Epithelial cell of proximal tubule (primary cell): Measurements from ENCODE around the gene CPN1. TPM values are rescaled to one million over a fixed set of nuclear protein-coding genes. Genes with fewer than 3 reads are reported as not detected.

ENCODE experiments used
- DNase-seq: peaks from one replicate; pipeline ENCODE4 v3.0.0-alpha.2; 2011; ENCODE audit warnings: low read depth
- H3K4me3 ChIP-seq: 2 replicates; pipeline ENCODE4 v1.5.1; 2011; ENCODE audit warnings: low read depth, mild to moderate bottlenecking, low read length
- CTCF ChIP-seq: conservative IDR thresholded peaks from 2 replicates; pipeline ENCODE4 v1.5.1; 2012; ENCODE audit warnings: low read depth, mild to moderate bottlenecking, low read length
- total RNA-seq: library from RNA; depleted of rRNA; stranded (reverse); fragments of >200 nt; gene quantifications from 2 replicates; pipeline ENCODE4 v1.2.3, GENCODE V29; 2015

CPN1 gene
- total RNA-seq, 1 donor from 2014 or later, result not detected

GRCh38 chr10:100024748-100025147, 56.9 kb downstream of the CPN1 start:
- H3K4me3 ChIP-seq, result no peak overlapping the region
- no peak for DNase-seq
- TF ChIP-seq CTCF, result no peak

GRCh38 chr10:100022403-100022802, 59.3 kb downstream of the CPN1 start:
- H3K4me3 ChIP-seq, result no peak overlapping the region
- no peak for DNase-seq
- TF ChIP-seq CTCF, result no peak

- DNase-seq, result no peak
- H3K4me3 ChIP-seq, result no peak overlapping the region
- TF ChIP-seq CTCF, result no peak
Observed at GRCh38 chr10:100021322-100021721, 60.3 kb downstream of the CPN1 start.

- no peak for TF ChIP-seq CTCF
- no peak for DNase-seq
- H3K4me3 ChIP-seq, result no peak overlapping the region
Observed at GRCh38 chr10:100020886-100021253, 60.8 kb downstream of the CPN1 start.

- DNase-seq, result no peak
- H3K4me3 ChIP-seq, result no peak overlapping the region
- no peak for TF ChIP-seq CTCF
Observed at GRCh38 chr10:100020142-100020885, 61.4 kb downstream of the CPN1 start.

GRCh38 chr10:100019787-100020141, 61.9 kb downstream of the CPN1 start:
- H3K4me3 ChIP-seq, result no peak overlapping the region
- DNase-seq, result no peak
- peak; percentile 2 for TF ChIP-seq CTCF

- DNase-seq, result no peak
- no peak overlapping the region for H3K4me3 ChIP-seq
- no peak for TF ChIP-seq CTCF
Observed at GRCh38 chr10:100014071-100014762, 67.5 kb downstream of the CPN1 start.
